HepG2 (cell line): ENCODE results near the gene C15orf62. TPM values are rescaled to one million over a fixed set of nuclear protein-coding genes. Genes with fewer than 3 reads are reported as not detected.

Experiments used
- ATAC-seq: fragments of 200-7000 bp; cut with Tn5 transposase; 3 replicates; pipeline ENCODE4 v1.9.1; 2020; ENCODE audit warnings: mild to moderate bottlenecking, moderate library complexity
- BruUV-seq: library from RNA; stranded (reverse); fragments of 400-500 nt; replicated peaks from 2 replicates; lab custom pipeline; 2021; lab: Mats Ljungman, UMichigan
- CTCF ChIA-PET: fragments of 300-600 bp; formaldehyde crosslinking; extraction: SDS; loops from one replicate; lab custom pipeline; 2021; ENCODE audit warnings: low total read pairs, inconsistent platforms, low intra/inter-chr PET ratio; lab: Yijun Ruan, JAX
- POLR2A ChIA-PET: fragments of 350-600 bp; sonication (Branson Sonifier 250); formaldehyde crosslinking; loops from one replicate; lab custom pipeline; 2020; ENCODE audit warnings: antibody characterized with exemption, inconsistent platforms; lab: Yijun Ruan, JAX
- DNase-seq: peaks from one replicate; pipeline ENCODE4 v3.0.0-alpha.2; 2015; ENCODE audit warnings: low spot score
- FAIRE-seq: peaks from 3 replicates; lab custom pipeline; 2011; peaks lifted over from hg19 to GRCh38; lab: Jason Lieb, UNC
- H2AFZ ChIP-seq: one replicate; pipeline ENCODE4 v1.6.1; 2011; ENCODE audit warnings: low read length, inconsistent platforms
- H3K27ac ChIP-seq: fragments of 300-600 bp; 3 replicates; pipeline ENCODE4 v1.8.0; 2011; ENCODE audit warnings: mixed run types, mild to moderate bottlenecking, mixed read lengths, low read length, inconsistent platforms; ENCODE audit not compliant: insufficient read depth; ENCODE audit errors: extremely low read length
- H3K27me3 ChIP-seq, 2 experiments: fragments of 200-600 bp in 1 of 2; 2 replicates in 1 of 2; 3 replicates in 1 of 2; pipeline versions ENCODE4 v1.6.0 to v1.8.0; 2011; ENCODE audit warnings: low read length in 2 of 2, mild to moderate bottlenecking in 2 of 2, moderate library complexity in 2 of 2, inconsistent platforms in 1 of 2; ENCODE audit not compliant: insufficient read depth in 2 of 2, control insufficient read depth in 1 of 2
- H3K36me3 ChIP-seq, 2 experiments: fragments of 200-600 bp in 1 of 2; replicated peaks in 1 of 2; 2 replicates in 1 of 2; 3 replicates in 1 of 2; pipeline versions ENCODE4 v1.5.1 to v1.8.0; 2011; ENCODE audit warnings: low read length in 2 of 2, inconsistent platforms in 1 of 2; ENCODE audit not compliant: insufficient read depth in 2 of 2, control insufficient read depth in 1 of 2
- H3K4me1 ChIP-seq: 2 replicates; pipeline ENCODE4 v1.5.1; 2012; ENCODE audit warnings: low read length, inconsistent platforms; ENCODE audit not compliant: insufficient read depth
- H3K4me2 ChIP-seq: 2 replicates; pipeline ENCODE4 v1.6.0; 2011; ENCODE audit warnings: low read depth, low read length, inconsistent platforms
- H3K4me3 ChIP-seq, 3 experiments: fragments of 200-600 bp in 1 of 3; sonication (generic), shearing (Covaris generic) in 1 of 3; replicated peaks in 1 of 3; 2 replicates each; pipeline ENCODE4 v1.5.1; 2011 to 2016; ENCODE audit warnings: low read length in 3 of 3, inconsistent platforms in 2 of 3, low read depth in 2 of 3, mild to moderate bottlenecking in 2 of 3, control low read depth in 1 of 3, mixed read lengths in 1 of 3; ENCODE audit not compliant: insufficient read depth in 1 of 3
- H3K79me2 ChIP-seq: one replicate; pipeline ENCODE4 v1.6.1; 2011; ENCODE audit warnings: low read length, inconsistent platforms; ENCODE audit not compliant: insufficient read depth
- H3K9ac ChIP-seq: 2 replicates; pipeline ENCODE4 v1.6.0; 2011; ENCODE audit warnings: mild to moderate bottlenecking, low read depth, low read length, inconsistent platforms; ENCODE audit not compliant: insufficient read depth
- H3K9me3 ChIP-seq: 2 replicates; pipeline ENCODE4 v1.5.1; 2012; ENCODE audit warnings: mild to moderate bottlenecking, low read length
- H4K20me1 ChIP-seq: 2 replicates; pipeline ENCODE4 v1.6.0; 2011; ENCODE audit warnings: inconsistent platforms, mild to moderate bottlenecking, low read length, moderate library complexity; ENCODE audit not compliant: insufficient read depth
- FOXA1 ChIP-seq, 2 experiments: fragments of 450-650 bp in 1 of 2; sonication (generic) in 1 of 2; formaldehyde crosslinking in 1 of 2; IDR thresholded peaks; 2 replicates each; pipeline versions ENCODE4 v1.4.0 to v1.6.1; 2016 to 2020; ENCODE audit warnings: missing genetic modification reagents in 1 of 2
- HNF1B ChIP-seq: sonication (generic); formaldehyde crosslinking; IDR thresholded peaks from 2 replicates; pipeline ENCODE4 v1.5.1; 2020; ENCODE audit warnings: mild to moderate bottlenecking, moderate library complexity, missing genetic modification reagents
- ISX ChIP-seq: sonication (generic); formaldehyde crosslinking; conservative IDR thresholded peaks from 2 replicates; pipeline ENCODE4 v1.5.0; 2020; ENCODE audit warnings: missing genetic modification reagents
- MEF2D ChIP-seq: sonication (generic); formaldehyde crosslinking; IDR thresholded peaks from 2 replicates; pipeline ENCODE4 v1.5.1; 2020; ENCODE audit warnings: mild to moderate bottlenecking, missing genetic modification reagents
- NBN ChIP-seq: fragments of 450-650 bp; conservative IDR thresholded peaks from 2 replicates; pipeline ENCODE4 v1.6.1; 2017
- PLRG1 ChIP-seq: fragments of 450-650 bp; conservative IDR thresholded peaks from 2 replicates; pipeline ENCODE4 v1.6.1; 2016
- POGZ ChIP-seq: sonication (generic); formaldehyde crosslinking; IDR thresholded peaks from 2 replicates; pipeline ENCODE4 v1.4.0; 2020; ENCODE audit warnings: mild to moderate bottlenecking, missing genetic modification reagents
- PRMT3 ChIP-seq: sonication (generic); formaldehyde crosslinking; IDR thresholded peaks from 2 replicates; pipeline ENCODE4 v1.8.1; 2022; ENCODE audit warnings: low read depth, mild to moderate bottlenecking, moderate library complexity, missing genetic modification reagents, borderline replicate concordance
- RBFOX2 ChIP-seq: fragments of 200-400 bp; formaldehyde crosslinking; IDR thresholded peaks from 2 replicates; pipeline ENCODE4 v1.6.1; 2017; ENCODE audit warnings: low read depth, mild to moderate bottlenecking, low read length
- SIN3B ChIP-seq: fragments of 150-350 bp; IDR thresholded peaks from 2 replicates; pipeline ENCODE4 v1.6.1; 2014; ENCODE audit warnings: low read length
- TBX3 ChIP-seq: fragments of 450-650 bp; IDR thresholded peaks from 2 replicates; pipeline ENCODE4 v1.6.1; 2017; ENCODE audit warnings: antibody characterized with exemption, mild to moderate bottlenecking, inconsistent platforms, borderline replicate concordance
- ZNF550 ChIP-seq: sonication (generic); formaldehyde crosslinking; IDR thresholded peaks from 2 replicates; pipeline ENCODE4 v1.4.0; 2020; ENCODE audit warnings: mild to moderate bottlenecking, missing genetic modification reagents, borderline replicate concordance
- ZNF652 ChIP-seq: IDR thresholded peaks from 2 replicates; pipeline ENCODE4 v1.6.1; 2016; ENCODE audit warnings: low read depth, borderline replicate concordance
- ZNF775 ChIP-seq: sonication (generic); formaldehyde crosslinking; IDR thresholded peaks from 2 replicates; pipeline ENCODE4 v1.4.0; 2020; ENCODE audit warnings: missing genetic modification reagents, mild to moderate bottlenecking, moderate library complexity, borderline replicate concordance
- WGBS: methylation state at CpG from one replicate; pipeline ENCODE4 v1.1.6; 2017; ENCODE audit warnings: low lambda C conversion rate; 5-methylcytosine and 5-hydroxymethylcytosine counted together
- in situ Hi-C: cut with HindIII; loops from 2 replicates; pipeline ENCODE4 v1.10.0; 2017; ENCODE audit warnings: low pct_unique_long_range_greater_than_20kb; ENCODE audit not compliant: extremely low pct_ligation_motif_present
- intact Hi-C: fragments of 100-400 bp; cut with micrococcal nuclease; formaldehyde crosslinking; loops from one replicate; pipeline ENCODE4 v1.10.0; 2022; ENCODE audit not compliant: unreplicated experiment
- polyA plus RNA-seq, 8 experiments: library from polyadenylated mRNA; depleted of rRNA in 3 of 8; stranded (reverse) in 7 of 8; unstranded in 1 of 8; fragments of >200 nt; fragmentation: Illumina TruSeq in 4 of 8; extraction: Trizol in 4 of 8; gene quantifications; 2 replicates each; pipeline versions ENCODE4 v1.2.1 to v1.2.3, GENCODE V29; 2011 to 2016; ENCODE audit warnings: low read depth in 4 of 8, missing spikeins in 1 of 8, mixed read lengths in 1 of 8; ENCODE audit not compliant: insufficient read depth in 1 of 8
- total RNA-seq, 5 experiments: library from RNA; depleted of rRNA; stranded (reverse); fragments of >200 nt; fragmentation: Illumina TruSeq; extraction: Trizol; gene quantifications; 2 replicates each; pipeline ENCODE4 v1.2.3, GENCODE V29; 2016; ENCODE audit warnings: low read depth in 1 of 5

The C15orf62 gene
- total and polyA plus RNA-seq, 2 of the 13 experiments (the other 11 are each of a cell fraction or from before 2014, with no cell fraction given): 0.51 to 1.1 TPM

DNA sequence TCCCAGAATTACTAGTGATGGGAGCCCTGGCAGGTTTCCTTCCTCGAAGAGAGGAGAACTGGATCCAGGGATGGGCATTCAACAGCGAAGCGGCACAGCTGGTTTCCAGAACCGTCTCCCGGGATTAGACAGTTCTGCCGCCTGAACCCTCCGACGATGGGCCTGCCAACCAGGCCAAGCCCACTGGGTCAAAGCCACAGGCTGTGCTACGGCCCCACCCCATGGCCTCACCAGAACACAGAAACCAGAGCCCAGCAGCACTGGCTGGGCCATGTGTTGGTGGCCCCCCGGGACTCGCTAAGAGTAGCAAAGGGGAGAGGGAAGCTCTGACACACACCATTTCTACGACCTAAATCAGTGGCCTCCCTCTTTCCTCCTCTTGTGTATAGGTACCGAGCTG lies 2.2 kb downstream of the C15orf62 start:
- H3K4me3 ChIP-seq: no peak overlapping the region
- no peaks in the 10 kb centered on the region for H3K79me2 ChIP-seq
- H4K20me1 ChIP-seq: no peaks in the 10 kb centered on the region
- peaks cover 28 to 49% of the 10 kb centered on the region in 2 experiments; a peak in 4 of 5 replicates for H3K36me3 ChIP-seq
- ChIA-PET POLR2A (interaction anchor here (1.8 kb wide), 1 partner anchor 9 kb away, joined by 6 read pairs; the partner anchor contains the start of gene GCHFR), CTCF (no interaction called here)
- H3K4me1 ChIP-seq: no peaks in the 10 kb centered on the region
- H3K9ac ChIP-seq: no peak overlapping the region
- ATAC-seq (no peak), DNase-seq (no peak), FAIRE-seq (no peak)
- intact Hi-C loops: no loop called here
- no peak overlapping the region for H3K4me2 ChIP-seq
- H3K27ac ChIP-seq: no peak overlapping the region
- TF ChIP-seq PRMT3 (CRISPR knock-in tag) (no peak), PLRG1 (no peak), ISX (CRISPR knock-in tag) (no peak), TBX3 (no peak), ZNF775 (CRISPR knock-in tag) (no peak), MEF2D (no peak), NBN (no peak), FOXA1 (IDR thresholded peaks at IDR 0.05) (no peak), FOXA1 (CRISPR knock-in tag; IDR thresholded peaks at IDR 0.05) (no peak), ZNF652 (CRISPR knock-in tag) (no peak), HNF1B (CRISPR knock-in tag) (no peak), RBFOX2 (no peak), ZNF550 (CRISPR knock-in tag) (no peak), POGZ (CRISPR knock-in tag) (no peak), SIN3B (no peak)
- BruUV-seq: no TSS peak
- H3K9me3 ChIP-seq: no peaks in the 10 kb centered on the region
- in situ Hi-C loops: no loop called here
- H2AFZ ChIP-seq: no peak overlapping the region
- 94% methylated on average over 10 of the region's 13 CpGs for WGBS
- H3K27me3 ChIP-seq: no peaks in the 10 kb centered on the region
